Transverse colon (tissue), 4 donors: ENCODE data around the gene VKORC1. TPM values are rescaled to one million over a fixed set of nuclear protein-coding genes. Genes with fewer than 3 reads are reported as not detected.
"Not testable (repeated sequence)": the region's sequence is repeated elsewhere in the genome, so short reads cannot be mapped to it uniquely, and the experiment has no call there.

Experiments used
- DNase-seq: peaks from one replicate; pipeline ENCODE4 v3.0.0-alpha.2; 2019
- H3K27ac ChIP-seq, 4 donors: fragments of 200-600 bp; sonication (generic); 2 replicates each; pipeline ENCODE4 v1.5.1; 2016 to 2018; ENCODE audit warnings: inconsistent platforms in 4 of 4
- H3K27me3 ChIP-seq: fragments of 200-600 bp; sonication (generic); 2 replicates; pipeline ENCODE4 v1.5.1; 2017; ENCODE audit warnings: inconsistent platforms
- H3K36me3 ChIP-seq, 4 donors: fragments of 200-600 bp; sonication (generic); 2 replicates each; pipeline ENCODE4 v1.5.1; 2017 to 2019; ENCODE audit warnings: inconsistent platforms in 4 of 4
- H3K4me1 ChIP-seq, 4 donors: fragments of 200-600 bp; sonication (generic); 2 replicates each; pipeline ENCODE4 v1.5.1; 2017 to 2020; ENCODE audit warnings: inconsistent platforms in 4 of 4
- H3K4me3 ChIP-seq, 4 donors: fragments of 200-600 bp; sonication (generic); 1 replicate in 1 of 4; 2 replicates in 3 of 4; pipeline versions ENCODE4 v1.5.1 to v1.6.1; 2017 to 2019; ENCODE audit warnings: inconsistent platforms in 4 of 4
- H3K9me3 ChIP-seq, 2 donors: fragments of 200-600 bp; sonication (generic); 2 replicates each; pipeline ENCODE4 v1.5.1; 2017 to 2019; ENCODE audit warnings: inconsistent platforms in 2 of 2
- CTCF ChIP-seq, 5 experiments: fragments of 200-600 bp in 3 of 5; fragments of 450-650 bp in 2 of 5; sonication (generic) in 3 of 5; IDR thresholded peaks; 1 replicate in 2 of 5; 2 replicates in 3 of 5; pipeline ENCODE4 v1.5.1; 2016 to 2017; ENCODE audit warnings: antibody characterized with exemption in 5 of 5, inconsistent platforms in 3 of 5, mild to moderate bottlenecking in 2 of 5, moderate library complexity in 1 of 5
- EP300 ChIP-seq: sonication (generic); formaldehyde crosslinking; IDR thresholded peaks from one replicate; pipeline ENCODE4 v1.6.1; 2017; ENCODE audit warnings: antibody characterized with exemption, low read depth
- POLR2A ChIP-seq: fragments of 450-650 bp; IDR thresholded peaks from one replicate; pipeline ENCODE4 v1.6.1; 2016; ENCODE audit warnings: antibody characterized with exemption, mild to moderate bottlenecking, moderate library complexity
- POLR2AphosphoS5 ChIP-seq, 3 donors: sonication (generic); formaldehyde crosslinking; IDR thresholded peaks; one replicate each; pipeline ENCODE4 v1.6.1; 2016; ENCODE audit warnings: antibody characterized with exemption in 3 of 3
- WGBS, 2 donors: methylation state at CpG; one replicate each; pipeline ENCODE4 v1.1.5; 2018; ENCODE audit warnings: low coverage in 1 of 2; 5-methylcytosine and 5-hydroxymethylcytosine counted together
- in situ Hi-C, 4 donors: fragments of 200-750 bp; cut with MboI; loops; one replicate each; pipeline versions ENCODE4 v1.15.0 to v1.15.1; 2017; ENCODE audit warnings: low sequenced_read_pairs in 3 of 4, low pct_ligation_motif_present in 1 of 4, low pct_unique_long_range_greater_than_20kb in 1 of 4
- intact Hi-C: fragments of 100-400 bp; cut with DNase I; formaldehyde crosslinking; loops from one replicate; pipeline ENCODE4 v1.15.1; 2023; ENCODE audit warnings: low total_unique reads
- total RNA-seq, 4 donors: library from RNA; depleted of rRNA; stranded (reverse); fragments of >200 nt; gene quantifications; one replicate each; pipeline ENCODE4 v1.1.0, GENCODE V29; 2016

Gene VKORC1
- total RNA-seq, 4 donors from 2014 or later = 29.5 to 89.0 (median 72.0) TPM

- Histone ChIP-seq H3K4me1 (peaks cover 3 to 26% (median 22%) of the 10 kb centered on the region in 4 donors), H3K9me3 (no peaks in the 10 kb centered on the region), H3K27me3 (no peaks in the 10 kb centered on the region), H3K27ac (peak overlapping the region; percentile 60 to 82 (median 66)), H3K4me3 (peak overlapping the region in 1 of 4 donors; percentile 19), H3K36me3 (no peaks in the 10 kb centered on the region)
- DNase-seq = peak; percentile 88
- WGBS, 2 donors = 8% methylated on average over 5 to 26 of the region's 33 CpGs
- TF ChIP-seq EP300 = no peak
- TF ChIP-seq POLR2A = no peak
- peak; percentile 85 to 95 (median 93) for TF ChIP-seq CTCF (IDR thresholded peaks at IDR 0.05)
- TF ChIP-seq POLR2AphosphoS5 (IDR thresholded peaks at IDR 0.05) = peak; percentile 22 to 71 (median 53)
- in situ Hi-C loops (no loop called here), intact Hi-C loops (no loop called here)
Measured at GRCh38 chr16:31105677-31106213, 11.1 kb upstream of the VKORC1 start.

- WGBS, 2 donors = 81 to 86% methylated on average over 9 to 13 of the region's 13 CpGs
- H3K36me3 ChIP-seq, intact Hi-C loops: not testable (repeated sequence)
Measured at GRCh38 chr16:31100876-31101641, 6.5 kb upstream of the VKORC1 start.

DNA sequence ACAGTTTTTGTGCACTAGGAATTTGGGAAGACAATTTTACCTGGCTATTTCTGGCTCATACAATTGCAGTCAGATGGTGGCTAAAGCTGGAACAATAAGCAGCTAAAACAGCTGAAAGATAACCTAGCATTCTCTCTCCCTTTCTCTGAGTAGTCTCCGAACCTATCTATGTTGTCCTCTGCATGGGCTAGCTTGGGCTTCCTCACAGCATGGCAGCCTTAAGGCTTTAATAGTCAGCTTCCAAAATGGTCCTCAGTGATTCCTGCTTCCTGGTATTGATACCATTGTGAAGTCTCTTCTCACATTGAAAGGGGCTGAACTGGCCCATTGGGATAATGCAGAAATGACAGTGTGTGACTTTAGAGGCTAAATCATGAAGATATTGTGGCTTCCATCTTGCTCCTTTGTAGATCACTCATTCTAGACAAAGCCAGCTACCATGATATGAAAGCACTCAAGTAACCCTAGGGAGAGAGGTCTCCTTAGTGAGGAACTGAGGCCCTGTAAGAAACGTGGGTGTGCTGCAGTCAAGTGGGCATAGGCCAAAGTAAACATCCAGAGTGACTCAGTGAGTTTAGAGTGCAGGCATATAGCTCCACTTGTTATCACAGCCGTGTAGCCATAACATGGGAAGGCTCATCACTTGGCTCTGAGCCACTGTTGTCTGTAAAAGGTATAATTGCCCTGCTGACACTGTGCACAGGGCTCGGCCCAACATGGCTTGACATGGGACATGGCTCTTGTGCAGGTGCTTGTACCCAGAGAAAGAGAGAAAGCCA, 5.5 kb upstream of the VKORC1 start:
- TF ChIP-seq POLR2AphosphoS5 (IDR thresholded peaks at IDR 0.05) (no peak), CTCF (IDR thresholded peaks at IDR 0.05) (no peak)
- DNase-seq = no peak
- in situ Hi-C loops = loop anchor here in 1 of 4 donors (10.0 kb wide), 1 partner anchor 115 kb away; the partner anchor contains the start of gene HSD3B7
- no peaks in the 10 kb centered on the region for H3K36me3 ChIP-seq
- no peak overlapping the region for H3K4me3 ChIP-seq
- H3K27ac ChIP-seq = no peak overlapping the region
- intact Hi-C loops = no loop called here
- 53% methylated on average over 4 of the region's 4 CpGs; no CpG with 5 or more reads in 1 of the 2 donors for WGBS, 2 donors
- no peaks in the 10 kb centered on the region for H3K9me3 ChIP-seq
- H3K4me1 ChIP-seq = peaks cover 0 to 10% (median 5%) of the 10 kb centered on the region in 4 donors
- no peaks in the 10 kb centered on the region for H3K27me3 ChIP-seq

More at GRCh38 chr16:31100876-31101641, 6.5 kb upstream of the VKORC1 start:
- DNase-seq, H3K4me1 ChIP-seq, H3K9me3 ChIP-seq, H3K27ac ChIP-seq, H3K4me3 ChIP-seq, H3K27me3 ChIP-seq, in situ Hi-C loops: not testable (repeated sequence)

GRCh38 chr16:31094088-31094423, 541 bp downstream of the VKORC1 start:
- no peak for TF ChIP-seq POLR2AphosphoS5 (IDR thresholded peaks at IDR 0.05)
- TF ChIP-seq CTCF (IDR thresholded peaks at IDR 0.05) = no peak
- no peak for TF ChIP-seq EP300
- no peak for TF ChIP-seq POLR2A
- in situ Hi-C loops = loop anchor here in 1 of 4 donors (10.0 kb wide), 1 partner anchor 109 kb away; the partner anchor contains the start of gene HSD3B7

More at GRCh38 chr16:31094088-31094423, 541 bp downstream of the VKORC1 start:
- peak overlapping the region; percentile 60 to 77 (median 67) for H3K4me3 ChIP-seq
- H3K27ac ChIP-seq = peak overlapping the region; percentile 85 to 98 (median 94)
- 0 to 2% methylated on average over 14 to 20 of the region's 20 CpGs for WGBS, 2 donors
- DNase-seq = no peak
- no peaks in the 10 kb centered on the region for H3K27me3 ChIP-seq
- no peaks in the 10 kb centered on the region for H3K9me3 ChIP-seq
- peaks cover 6 to 24% (median 18%) of the 10 kb centered on the region in 4 donors for H3K4me1 ChIP-seq
- H3K36me3 ChIP-seq = no peaks in the 10 kb centered on the region
- intact Hi-C loops = no loop called here
